Lower leg skin (tissue), 4 donors: ENCODE results near the gene HRCT1. TPM values are rescaled to one million over a fixed set of nuclear protein-coding genes. Genes with fewer than 3 reads are reported as not detected.

Source experiments
- DNase-seq, 2 donors: peaks; one replicate each; pipeline ENCODE4 v3.0.0-alpha.2; 2019; ENCODE audit warnings: low spot score in 2 of 2
- H3K4me3 ChIP-seq: fragments of 200-600 bp; sonication (generic); 2 replicates; pipeline ENCODE4 v1.5.1; 2017; ENCODE audit warnings: mild to moderate bottlenecking, low read depth; ENCODE audit not compliant: poor library complexity, severe bottlenecking
- POLR2A ChIP-seq, 2 donors: fragments of 450-650 bp; IDR thresholded peaks; one replicate each; pipeline ENCODE4 v1.6.1; 2016 to 2017; ENCODE audit warnings: antibody characterized with exemption in 2 of 2, mild to moderate bottlenecking in 1 of 2, moderate library complexity in 1 of 2
- WGBS, 2 donors: methylation state at CpG; one replicate each; pipeline ENCODE4 v1.1.5; 2018; 5-methylcytosine and 5-hydroxymethylcytosine counted together
- intact Hi-C: fragments of 100-400 bp; cut with DNase I; formaldehyde crosslinking; loops from one replicate; pipeline ENCODE4 v1.15.0; 2023; ENCODE audit warnings: low total_unique reads
- total RNA-seq, 4 donors: library from RNA; depleted of rRNA; stranded (reverse); fragments of >200 nt; gene quantifications; one replicate each; pipeline ENCODE4 v1.1.0, GENCODE V29; 2016
- TF ChIP-seq, protein P1 (sequence below), 3 donors: fragments of 450-650 bp; IDR thresholded peaks; one replicate each; pipeline ENCODE4 v1.5.1; 2016; ENCODE audit warnings: antibody characterized with exemption in 3 of 3, mild to moderate bottlenecking in 3 of 3, moderate library complexity in 2 of 3

Gene HRCT1
- total RNA-seq, 4 donors from 2014 or later, result 1.1 to 5.7 (median 3.9) TPM

DNA sequence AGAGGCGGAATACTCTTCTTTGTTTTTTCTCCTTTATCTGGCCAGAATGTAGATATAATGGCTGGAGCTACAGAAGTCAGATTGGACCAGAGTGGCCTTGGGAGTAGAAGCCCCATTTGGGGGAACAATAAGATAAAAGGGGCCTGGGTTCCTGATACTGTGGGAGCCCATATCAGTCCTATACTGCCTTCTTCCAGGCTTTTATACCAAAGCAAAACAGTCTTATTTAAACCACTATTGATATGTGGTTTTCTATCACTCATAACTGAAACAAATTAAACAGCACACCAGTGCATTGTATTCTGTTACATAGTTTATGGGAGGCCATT is 17.6 kb downstream of the HRCT1 start:
- DNase-seq, result no peak
- no peak overlapping the region for H3K4me3 ChIP-seq
- intact Hi-C loops, result no loop called here
- 94 to 96% methylated on average over 1 of the region's 1 CpG for WGBS, 2 donors
- no peak for TF ChIP-seq POLR2A (IDR thresholded peaks at IDR 0.05)
- TF ChIP-seq, protein P1, sequence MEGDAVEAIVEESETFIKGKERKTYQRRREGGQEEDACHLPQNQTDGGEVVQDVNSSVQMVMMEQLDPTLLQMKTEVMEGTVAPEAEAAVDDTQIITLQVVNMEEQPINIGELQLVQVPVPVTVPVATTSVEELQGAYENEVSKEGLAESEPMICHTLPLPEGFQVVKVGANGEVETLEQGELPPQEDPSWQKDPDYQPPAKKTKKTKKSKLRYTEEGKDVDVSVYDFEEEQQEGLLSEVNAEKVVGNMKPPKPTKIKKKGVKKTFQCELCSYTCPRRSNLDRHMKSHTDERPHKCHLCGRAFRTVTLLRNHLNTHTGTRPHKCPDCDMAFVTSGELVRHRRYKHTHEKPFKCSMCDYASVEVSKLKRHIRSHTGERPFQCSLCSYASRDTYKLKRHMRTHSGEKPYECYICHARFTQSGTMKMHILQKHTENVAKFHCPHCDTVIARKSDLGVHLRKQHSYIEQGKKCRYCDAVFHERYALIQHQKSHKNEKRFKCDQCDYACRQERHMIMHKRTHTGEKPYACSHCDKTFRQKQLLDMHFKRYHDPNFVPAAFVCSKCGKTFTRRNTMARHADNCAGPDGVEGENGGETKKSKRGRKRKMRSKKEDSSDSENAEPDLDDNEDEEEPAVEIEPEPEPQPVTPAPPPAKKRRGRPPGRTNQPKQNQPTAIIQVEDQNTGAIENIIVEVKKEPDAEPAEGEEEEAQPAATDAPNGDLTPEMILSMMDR (IDR thresholded peaks at IDR 0.05), result no peak

DNA sequence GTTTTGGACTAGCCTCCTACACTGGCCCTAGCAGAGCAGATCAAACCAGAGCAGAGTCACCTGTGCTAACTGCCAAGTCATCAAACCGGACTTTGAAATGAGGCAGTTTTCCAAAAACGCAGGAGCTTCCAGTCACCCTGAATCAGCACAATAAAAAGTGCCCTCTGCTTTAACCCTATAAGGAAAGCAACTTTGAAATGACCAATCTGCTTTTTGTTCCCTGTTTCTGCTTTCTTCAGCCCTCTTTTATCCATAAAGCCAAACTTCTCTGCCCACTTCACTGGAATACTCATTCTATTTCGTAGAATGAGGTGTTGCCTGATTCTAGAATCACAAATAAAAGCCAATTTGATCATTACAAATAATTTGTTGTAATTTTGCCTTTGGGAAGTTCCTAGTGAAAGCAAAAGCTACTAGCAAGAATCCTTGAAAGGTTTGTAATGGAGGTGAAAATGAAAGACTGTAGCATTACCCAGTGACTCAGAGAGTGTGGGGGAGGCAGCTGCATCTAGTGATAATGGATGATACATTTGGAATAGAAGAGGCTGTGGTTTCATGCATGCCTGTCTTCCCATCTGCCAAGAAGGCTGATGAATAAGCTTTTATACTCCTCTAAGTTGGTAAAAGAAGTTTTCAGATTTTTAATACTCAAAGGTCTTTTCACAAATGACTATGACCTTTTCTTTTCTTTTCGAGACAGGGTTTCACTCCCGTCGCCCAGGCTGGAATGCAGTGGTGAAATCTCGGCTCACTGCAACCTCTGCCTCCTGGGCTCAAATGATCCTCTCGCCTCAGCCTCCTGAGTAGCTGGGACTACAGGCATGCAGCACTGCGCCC is 18.1 kb downstream of the HRCT1 start:
- TF ChIP-seq POLR2A (IDR thresholded peaks at IDR 0.05), result no peak
- TF ChIP-seq, protein P1 (IDR thresholded peaks at IDR 0.05), result no peak
- WGBS, 2 donors, result 54 to 59% methylated on average over 9 of the region's 9 CpGs
- DNase-seq, result no peak
- intact Hi-C loops, result no loop called here
- H3K4me3 ChIP-seq, result no peak overlapping the region

DNA sequence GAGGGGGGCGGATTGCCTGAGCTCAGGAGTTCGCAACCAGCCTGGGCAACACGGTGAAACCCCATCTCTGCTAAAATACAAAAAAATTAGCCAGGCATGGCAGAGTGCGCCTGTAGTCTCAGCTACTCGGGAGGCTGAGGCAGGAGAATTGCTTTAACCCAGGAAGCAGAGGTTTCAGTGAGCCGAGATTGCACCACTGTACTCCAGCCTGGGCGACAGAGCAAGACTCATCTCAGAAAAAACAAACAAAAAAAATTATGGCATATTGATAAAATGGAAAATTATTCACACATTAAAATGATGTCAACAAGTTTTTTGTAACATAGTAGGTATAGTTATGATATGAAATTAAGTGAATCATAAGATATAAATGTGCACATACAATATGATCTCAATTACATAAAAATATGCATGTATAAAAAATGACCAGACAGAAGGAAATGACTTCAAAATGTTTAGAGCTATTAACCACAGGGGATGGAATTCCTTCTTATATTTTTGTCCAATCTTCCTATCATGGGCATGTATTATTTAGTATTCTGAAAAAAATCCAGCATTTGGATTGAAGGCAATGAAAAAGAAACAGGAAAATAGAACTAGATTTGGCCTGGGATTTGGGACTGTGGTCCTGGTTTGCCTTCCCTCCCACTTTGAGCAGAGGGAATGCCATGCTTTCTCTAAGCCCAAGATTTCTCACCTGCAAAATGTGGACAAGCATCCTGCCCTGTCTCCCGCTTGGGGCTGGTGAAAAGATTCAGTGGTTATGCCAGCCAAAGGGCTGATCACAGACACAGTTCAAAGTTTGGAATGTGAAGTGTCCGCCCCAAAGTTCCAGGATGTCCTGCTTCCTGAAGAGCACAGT is 22.8 kb downstream of the HRCT1 start:
- H3K4me3 ChIP-seq, result no peak overlapping the region
- DNase-seq, result peak in 1 of 2 donors; percentile 25
- no peak for TF ChIP-seq POLR2A (IDR thresholded peaks at IDR 0.05)
- TF ChIP-seq, protein P1 (IDR thresholded peaks at IDR 0.05), result no peak
- intact Hi-C loops, result no loop called here
- WGBS, 2 donors, result 83 to 86% methylated on average over 9 of the region's 9 CpGs

DNA sequence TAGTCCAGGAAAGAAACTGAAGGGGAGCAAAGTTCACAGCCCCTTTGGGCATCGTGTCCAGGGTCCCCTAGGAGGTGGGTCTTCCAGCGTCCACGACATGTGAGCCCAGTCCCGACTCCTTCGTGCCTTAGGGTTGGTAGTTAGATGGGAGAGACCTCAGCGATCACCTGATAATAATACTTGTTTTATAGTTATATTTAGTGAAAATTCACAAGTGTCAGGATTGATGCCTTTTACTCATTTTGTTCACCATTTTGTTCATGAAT is 23.4 kb downstream of the HRCT1 start:
- WGBS, 2 donors, result 75 to 83% methylated on average over 6 of the region's 6 CpGs
- no peak for TF ChIP-seq POLR2A (IDR thresholded peaks at IDR 0.05)
- TF ChIP-seq, protein P1 (IDR thresholded peaks at IDR 0.05), result no peak
- intact Hi-C loops, result no loop called here
- no peak for DNase-seq
- no peak overlapping the region for H3K4me3 ChIP-seq

DNA sequence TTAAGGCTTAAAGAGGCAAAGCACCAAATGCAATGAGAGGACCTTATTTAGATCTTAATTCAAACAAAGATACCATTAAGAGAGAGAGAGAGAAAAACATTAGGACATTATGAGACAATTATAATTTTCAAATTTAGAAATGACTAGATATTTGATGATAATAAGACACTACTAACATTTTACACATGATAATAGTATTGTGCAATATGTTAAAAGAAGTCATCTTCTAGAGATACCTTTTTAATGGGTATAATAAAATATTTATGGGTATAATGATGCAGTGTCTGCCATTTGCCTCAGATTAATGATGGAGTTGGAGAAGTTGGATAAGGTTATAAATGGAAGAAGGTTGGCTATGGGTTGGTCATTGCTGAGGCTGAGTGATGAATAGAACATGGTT is 24.5 kb downstream of the HRCT1 start:
- intact Hi-C loops, result no loop called here
- TF ChIP-seq, protein P1 (IDR thresholded peaks at IDR 0.05), result no peak
- no peak for TF ChIP-seq POLR2A (IDR thresholded peaks at IDR 0.05)
- DNase-seq, result no peak
- H3K4me3 ChIP-seq, result no peak overlapping the region
